ENCODE measurements around the gene SLFN12L.

SLFN12L gene

DNA sequence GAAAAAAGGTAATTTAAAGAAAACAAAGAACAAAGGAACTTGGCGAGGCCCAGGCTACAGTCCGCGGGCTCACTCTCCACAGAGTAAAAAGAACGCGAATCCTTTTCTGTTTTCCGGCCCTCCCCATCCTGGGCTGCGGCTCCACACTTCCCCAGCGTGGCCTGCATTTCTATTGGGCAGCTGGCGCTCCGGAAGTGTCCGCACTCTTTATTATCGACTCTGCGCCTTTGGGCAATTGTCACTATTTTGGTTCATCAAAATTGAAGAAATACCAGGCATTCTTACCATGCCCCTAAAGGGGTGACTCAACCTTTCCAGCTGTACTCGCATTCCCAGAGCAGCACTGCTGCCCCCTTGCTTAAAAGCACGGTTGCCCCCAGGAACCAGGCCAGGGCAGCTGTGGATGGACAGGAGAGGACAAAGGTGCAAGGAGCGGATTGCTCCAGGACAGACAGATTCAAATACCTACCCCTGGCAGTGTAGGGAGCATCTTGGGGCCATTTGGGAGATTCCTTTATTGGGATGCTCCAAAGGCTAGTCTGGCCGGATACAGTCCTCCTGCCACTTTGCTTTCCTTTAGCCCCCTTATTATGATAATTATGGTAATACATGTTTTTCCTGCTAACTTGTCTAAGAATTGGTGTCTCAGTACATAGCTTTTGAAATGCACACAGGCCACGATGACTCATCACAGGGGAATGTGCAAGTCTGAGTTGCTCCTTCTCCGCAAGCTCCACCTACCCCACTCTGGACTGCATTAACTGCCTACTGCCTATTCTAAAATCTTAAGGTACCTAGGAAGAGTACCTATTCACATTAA, 104.2 kb downstream of the SLFN12L start:
- TF ChIP-seq, protein P1, sequence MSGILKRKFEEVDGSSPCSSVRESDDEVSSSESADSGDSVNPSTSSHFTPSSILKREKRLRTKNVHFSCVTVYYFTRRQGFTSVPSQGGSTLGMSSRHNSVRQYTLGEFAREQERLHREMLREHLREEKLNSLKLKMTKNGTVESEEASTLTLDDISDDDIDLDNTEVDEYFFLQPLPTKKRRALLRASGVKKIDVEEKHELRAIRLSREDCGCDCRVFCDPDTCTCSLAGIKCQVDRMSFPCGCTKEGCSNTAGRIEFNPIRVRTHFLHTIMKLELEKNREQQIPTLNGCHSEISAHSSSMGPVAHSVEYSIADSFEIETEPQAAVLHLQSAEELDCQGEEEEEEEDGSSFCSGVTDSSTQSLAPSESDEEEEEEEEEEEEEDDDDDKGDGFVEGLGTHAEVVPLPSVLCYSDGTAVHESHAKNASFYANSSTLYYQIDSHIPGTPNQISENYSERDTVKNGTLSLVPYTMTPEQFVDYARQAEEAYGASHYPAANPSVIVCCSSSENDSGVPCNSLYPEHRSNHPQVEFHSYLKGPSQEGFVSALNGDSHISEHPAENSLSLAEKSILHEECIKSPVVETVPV (CRISPR knock-in tag; IDR thresholded peaks at IDR 0.05), result no peak
- no peak for TF ChIP-seq TOX (CRISPR knock-in tag; IDR thresholded peaks at IDR 0.05; ENCODE audit: borderline replicate concordance)
- TF ChIP-seq ZNF8 (CRISPR knock-in tag; IDR thresholded peaks at IDR 0.05), result no peak
- TF ChIP-seq ISL1 (CRISPR knock-in tag; IDR thresholded peaks at IDR 0.05), result no peak
- no peak for TF ChIP-seq ZC3H10 (CRISPR knock-in tag; IDR thresholded peaks at IDR 0.05)
- TF ChIP-seq TCF4 (CRISPR knock-in tag; IDR thresholded peaks at IDR 0.05; ENCODE audit: borderline replicate concordance), result no peak
- TF ChIP-seq RARB (CRISPR knock-in tag; IDR thresholded peaks at IDR 0.05), result no peak
- TF ChIP-seq, protein P2, sequence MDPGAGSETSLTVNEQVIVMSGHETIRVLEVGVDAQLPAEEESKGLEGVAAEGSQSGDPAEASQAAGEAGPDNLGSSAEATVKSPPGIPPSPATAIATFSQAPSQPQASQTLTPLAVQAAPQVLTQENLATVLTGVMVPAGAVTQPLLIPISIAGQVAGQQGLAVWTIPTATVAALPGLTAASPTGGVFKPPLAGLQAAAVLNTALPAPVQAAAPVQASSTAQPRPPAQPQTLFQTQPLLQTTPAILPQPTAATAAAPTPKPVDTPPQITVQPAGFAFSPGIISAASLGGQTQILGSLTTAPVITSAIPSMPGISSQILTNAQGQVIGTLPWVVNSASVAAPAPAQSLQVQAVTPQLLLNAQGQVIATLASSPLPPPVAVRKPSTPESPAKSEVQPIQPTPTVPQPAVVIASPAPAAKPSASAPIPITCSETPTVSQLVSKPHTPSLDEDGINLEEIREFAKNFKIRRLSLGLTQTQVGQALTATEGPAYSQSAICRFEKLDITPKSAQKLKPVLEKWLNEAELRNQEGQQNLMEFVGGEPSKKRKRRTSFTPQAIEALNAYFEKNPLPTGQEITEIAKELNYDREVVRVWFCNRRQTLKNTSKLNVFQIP (CRISPR knock-in tag; IDR thresholded peaks at IDR 0.05; ENCODE audit: borderline replicate concordance, low read depth), result no peak
- TF ChIP-seq GLIS3 (CRISPR knock-in tag; IDR thresholded peaks at IDR 0.05), result no peak
- TF ChIP-seq ZFP30 (CRISPR knock-in tag; IDR thresholded peaks at IDR 0.05), result no peak
- TF ChIP-seq, protein P3, sequence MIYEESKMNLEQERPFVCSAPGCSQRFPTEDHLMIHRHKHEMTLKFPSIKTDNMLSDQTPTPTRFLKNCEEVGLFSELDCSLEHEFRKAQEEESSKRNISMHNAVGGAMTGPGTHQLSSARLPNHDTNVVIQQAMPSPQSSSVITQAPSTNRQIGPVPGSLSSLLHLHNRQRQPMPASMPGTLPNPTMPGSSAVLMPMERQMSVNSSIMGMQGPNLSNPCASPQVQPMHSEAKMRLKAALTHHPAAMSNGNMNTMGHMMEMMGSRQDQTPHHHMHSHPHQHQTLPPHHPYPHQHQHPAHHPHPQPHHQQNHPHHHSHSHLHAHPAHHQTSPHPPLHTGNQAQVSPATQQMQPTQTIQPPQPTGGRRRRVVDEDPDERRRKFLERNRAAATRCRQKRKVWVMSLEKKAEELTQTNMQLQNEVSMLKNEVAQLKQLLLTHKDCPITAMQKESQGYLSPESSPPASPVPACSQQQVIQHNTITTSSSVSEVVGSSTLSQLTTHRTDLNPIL (CRISPR knock-in tag; IDR thresholded peaks at IDR 0.05; ENCODE audit: low read depth), result no peak
- TF ChIP-seq, protein P4, sequence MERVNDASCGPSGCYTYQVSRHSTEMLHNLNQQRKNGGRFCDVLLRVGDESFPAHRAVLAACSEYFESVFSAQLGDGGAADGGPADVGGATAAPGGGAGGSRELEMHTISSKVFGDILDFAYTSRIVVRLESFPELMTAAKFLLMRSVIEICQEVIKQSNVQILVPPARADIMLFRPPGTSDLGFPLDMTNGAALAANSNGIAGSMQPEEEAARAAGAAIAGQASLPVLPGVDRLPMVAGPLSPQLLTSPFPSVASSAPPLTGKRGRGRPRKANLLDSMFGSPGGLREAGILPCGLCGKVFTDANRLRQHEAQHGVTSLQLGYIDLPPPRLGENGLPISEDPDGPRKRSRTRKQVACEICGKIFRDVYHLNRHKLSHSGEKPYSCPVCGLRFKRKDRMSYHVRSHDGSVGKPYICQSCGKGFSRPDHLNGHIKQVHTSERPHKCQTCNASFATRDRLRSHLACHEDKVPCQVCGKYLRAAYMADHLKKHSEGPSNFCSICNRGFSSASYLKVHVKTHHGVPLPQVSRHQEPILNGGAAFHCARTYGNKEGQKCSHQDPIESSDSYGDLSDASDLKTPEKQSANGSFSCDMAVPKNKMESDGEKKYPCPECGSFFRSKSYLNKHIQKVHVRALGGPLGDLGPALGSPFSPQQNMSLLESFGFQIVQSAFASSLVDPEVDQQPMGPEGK (CRISPR knock-in tag; IDR thresholded peaks at IDR 0.05; ENCODE audit: borderline replicate concordance), result no peak
- ATAC-seq, result peak; percentile 88

DNA sequence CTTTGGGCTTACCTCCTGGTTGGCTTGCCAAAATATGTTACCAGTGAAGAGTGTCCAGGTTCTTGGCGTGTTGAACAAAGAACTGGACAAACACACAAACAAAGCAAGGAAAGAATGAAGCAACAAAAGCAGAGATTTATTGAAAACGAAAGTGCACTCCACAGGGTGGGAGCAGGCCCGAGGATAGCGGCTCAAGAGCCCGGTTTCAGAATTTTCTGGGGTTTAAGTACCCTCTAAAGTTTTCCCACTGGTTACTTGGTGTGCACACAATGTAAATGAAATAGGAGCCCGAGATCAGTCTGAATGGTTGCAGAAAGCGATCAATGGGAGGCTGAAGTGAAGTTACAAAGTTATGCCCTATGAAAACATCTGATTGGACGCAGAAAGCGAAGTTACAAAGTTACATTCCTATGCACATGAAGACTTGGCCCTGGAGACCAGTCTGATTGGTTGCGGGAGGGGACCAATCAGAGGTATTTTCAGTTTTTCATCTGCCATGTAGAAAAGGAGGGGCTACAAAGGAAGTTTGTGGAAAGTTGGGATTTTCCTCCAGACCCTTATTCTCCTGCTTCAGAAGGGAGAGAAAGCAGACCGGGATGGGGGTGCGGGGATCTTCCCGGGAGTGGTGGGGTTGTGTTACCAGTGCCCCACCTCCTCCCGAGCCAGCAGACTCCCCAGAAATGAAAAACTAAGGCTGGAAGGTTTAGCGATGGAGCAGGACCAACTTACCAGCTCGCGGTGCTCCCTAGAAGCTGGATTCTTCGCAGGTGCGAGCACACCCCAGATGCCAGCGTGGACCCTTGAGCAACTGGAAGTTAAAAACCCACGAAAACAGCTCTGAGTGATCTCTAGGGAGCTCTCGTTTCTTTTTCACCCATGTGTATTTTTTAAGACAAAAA, 105.1 kb downstream of the SLFN12L start, which contains the start of gene SLFN12:
SLFN12 (minus strand) TSS at position 325 of the 899 bp plus-strand sequence. CDS start 9,472 bp downstream, outside the sequence.
- no peak for TF ChIP-seq OSR1 (CRISPR knock-in tag; IDR thresholded peaks at IDR 0.05)
- no peak for TF ChIP-seq ZNF70 (CRISPR knock-in tag; IDR thresholded peaks at IDR 0.05)
- TF ChIP-seq ZFP3 (CRISPR knock-in tag; IDR thresholded peaks at IDR 0.05), result no peak
- no peak for TF ChIP-seq BACH2 (CRISPR knock-in tag; IDR thresholded peaks at IDR 0.05; ENCODE audit: borderline replicate concordance)
- TF ChIP-seq, protein P4 (CRISPR knock-in tag; IDR thresholded peaks at IDR 0.05; ENCODE audit: borderline replicate concordance), result no peak
- TF ChIP-seq PPARA (CRISPR knock-in tag; IDR thresholded peaks at IDR 0.05; ENCODE audit: borderline replicate concordance), result no peak
- no peak for TF ChIP-seq ISL1 (CRISPR knock-in tag; IDR thresholded peaks at IDR 0.05)
- TF ChIP-seq TOX (CRISPR knock-in tag; IDR thresholded peaks at IDR 0.05; ENCODE audit: borderline replicate concordance), result no peak
- no peak for TF ChIP-seq ZNF565 (CRISPR knock-in tag; conservative IDR thresholded peaks at IDR 0.05; ENCODE audit: low read depth)
- TF ChIP-seq ZFP30 (CRISPR knock-in tag; IDR thresholded peaks at IDR 0.05), result no peak
- peak; percentile 90 for ATAC-seq

DNA sequence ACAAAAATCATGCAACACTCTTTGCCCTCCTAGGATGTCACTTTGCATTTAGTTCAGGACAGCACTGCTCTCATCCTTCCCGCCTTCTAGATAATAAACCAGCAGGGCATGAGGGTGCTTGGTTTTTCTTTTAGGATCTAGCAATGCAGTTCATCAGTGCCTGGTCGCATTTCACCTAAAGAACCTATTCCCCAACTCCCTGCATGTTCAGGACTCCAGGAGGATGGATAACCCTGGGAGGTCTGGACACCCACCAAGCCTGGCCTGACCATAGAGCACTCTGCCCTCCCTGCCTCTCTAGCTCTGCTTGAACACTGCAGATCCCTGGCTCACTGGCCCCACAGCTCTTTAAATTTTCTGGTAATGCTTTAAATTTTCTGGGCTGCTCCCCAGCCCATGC, 107.8 kb downstream of the SLFN12L start:
- TF ChIP-seq PPARA (CRISPR knock-in tag; IDR thresholded peaks at IDR 0.05; ENCODE audit: borderline replicate concordance) (no peak), CSDC2 (CRISPR knock-in tag; IDR thresholded peaks at IDR 0.05) (no peak), ISL1 (CRISPR knock-in tag; IDR thresholded peaks at IDR 0.05) (no peak), TCF4 (CRISPR knock-in tag; IDR thresholded peaks at IDR 0.05; ENCODE audit: borderline replicate concordance) (no peak), BACH2 (CRISPR knock-in tag; IDR thresholded peaks at IDR 0.05; ENCODE audit: borderline replicate concordance) (no peak), RARB (CRISPR knock-in tag; IDR thresholded peaks at IDR 0.05) (no peak)
- TF ChIP-seq, protein P1 (CRISPR knock-in tag; IDR thresholded peaks at IDR 0.05), result no peak
- ATAC-seq, result no peak
